Osteoblast (primary cell): ENCODE results near the gene KCNMB4. TPM values are rescaled to one million over a fixed set of nuclear protein-coding genes. Genes with fewer than 3 reads are reported as not detected.

Source experiments
- DNase-seq: peaks from one replicate; pipeline ENCODE4 v3.0.0; 2011; ENCODE audit warnings: low spot score, mixed read lengths; ENCODE audit not compliant: insufficient read length; ENCODE audit errors: missing footprints
- H2AFZ ChIP-seq: 2 replicates; pipeline ENCODE4 v1.6.0; 2011; ENCODE audit warnings: mild to moderate bottlenecking, low read length
- H3K27ac ChIP-seq: 2 replicates; pipeline ENCODE4 v1.5.1; 2011; ENCODE audit warnings: mild to moderate bottlenecking, low read depth, low read length, moderate library complexity
- H3K27me3 ChIP-seq: 2 replicates; pipeline ENCODE4 v1.6.0; 2012; ENCODE audit warnings: mild to moderate bottlenecking, control low read depth, inconsistent platforms, low read length, moderate library complexity; ENCODE audit not compliant: insufficient read depth
- H3K36me3 ChIP-seq: 2 replicates; pipeline ENCODE4 v1.5.1; 2011; ENCODE audit warnings: mild to moderate bottlenecking, low read length, control low read depth, moderate library complexity; ENCODE audit not compliant: insufficient read depth
- H3K4me1 ChIP-seq: 2 replicates; pipeline ENCODE4 v1.5.1; 2011; ENCODE audit warnings: mild to moderate bottlenecking, low read length, control low read depth, moderate library complexity; ENCODE audit not compliant: insufficient read depth
- H3K4me2 ChIP-seq: 2 replicates; pipeline ENCODE4 v1.6.0; 2011; ENCODE audit warnings: mild to moderate bottlenecking, low read length; ENCODE audit not compliant: insufficient read depth
- H3K4me3 ChIP-seq: fragments of 200-600 bp; sonication (generic); 3 replicates; pipeline ENCODE4 v1.5.1; 2012; ENCODE audit warnings: mild to moderate bottlenecking, low read length, inconsistent platforms; ENCODE audit not compliant: insufficient read depth
- H3K79me2 ChIP-seq: 2 replicates; pipeline ENCODE4 v1.6.0; 2012; ENCODE audit warnings: mild to moderate bottlenecking, low read length, control low read depth, inconsistent platforms; ENCODE audit not compliant: insufficient read depth
- H3K9me3 ChIP-seq: 2 replicates; pipeline ENCODE4 v1.5.1; 2011; ENCODE audit warnings: low read depth, low read length, control low read depth
- H4K20me1 ChIP-seq: 2 replicates; pipeline ENCODE4 v1.6.0; 2012; ENCODE audit warnings: mild to moderate bottlenecking, low read length, control low read depth; ENCODE audit not compliant: insufficient read depth
- CTCF ChIP-seq: IDR thresholded peaks from 2 replicates; pipeline ENCODE4 v1.5.1; 2011; ENCODE audit warnings: mild to moderate bottlenecking, low read depth, low read length, moderate library complexity; ENCODE audit errors: extremely low read depth
- total RNA-seq: library from RNA; depleted of rRNA; stranded (reverse); fragments of >200 nt; gene quantifications from 2 replicates; pipeline ENCODE4 v1.2.3, GENCODE V29; 2012

KCNMB4 gene
- under 0.01 TPM in 2 replicates for total RNA-seq

- Histone ChIP-seq H3K79me2 (no peaks in the 10 kb centered on the region), H4K20me1 (no peaks in the 10 kb centered on the region), H3K27ac (no peak within 1 kb of the TSS), H3K4me1 (peaks cover 15% of the 10 kb centered on the region), H3K9me3 (no peaks in the 10 kb centered on the region), H2AFZ (peak within 1 kb of the TSS; percentile 76), H3K4me3 (peak within 1 kb of the TSS; percentile 66), H3K4me2 (peak within 1 kb of the TSS; percentile 77), H3K27me3 (peaks cover 54% of the 10 kb centered on the region), H3K36me3 (no peaks in the 10 kb centered on the region)
- no peak for TF ChIP-seq CTCF
- DNase-seq: peak; percentile 88
Observed at GRCh38 chr12:70365648-70366518, at the start of gene KCNMB4. KCNMB4 (plus strand) TSS chr12:70366290; CDS start chr12:70366735, 445 bp downstream.

- Histone ChIP-seq H3K4me3 (no peak overlapping the region), H2AFZ (no peak overlapping the region), H3K4me1 (no peaks in the 10 kb centered on the region), H3K27me3 (no peaks in the 10 kb centered on the region), H3K36me3 (no peaks in the 10 kb centered on the region), H3K4me2 (no peak overlapping the region), H3K79me2 (peaks cover 35% of the 10 kb centered on the region), H3K27ac (no peak overlapping the region), H3K9me3 (no peaks in the 10 kb centered on the region), H4K20me1 (peaks cover 6% of the 10 kb centered on the region)
- no peak for TF ChIP-seq CTCF
- DNase-seq: no peak
Observed at GRCh38 chr12:70317781-70318180, 48.3 kb upstream of the KCNMB4 start.

- H4K20me1 ChIP-seq: peaks cover 6% of the 10 kb centered on the region
- DNase-seq: no peak
- H3K27ac ChIP-seq: no peak overlapping the region
- TF ChIP-seq CTCF: no peak
- no peak overlapping the region for H3K4me3 ChIP-seq
- no peak overlapping the region for H2AFZ ChIP-seq
- no peaks in the 10 kb centered on the region for H3K36me3 ChIP-seq
- H3K4me2 ChIP-seq: no peak overlapping the region
- no peaks in the 10 kb centered on the region for H3K27me3 ChIP-seq
- H3K79me2 ChIP-seq: peaks cover 25% of the 10 kb centered on the region
- H3K4me1 ChIP-seq: no peaks in the 10 kb centered on the region
- no peaks in the 10 kb centered on the region for H3K9me3 ChIP-seq
Observed at GRCh38 chr12:70319605-70320004, 46.5 kb upstream of the KCNMB4 start.

- Histone ChIP-seq H2AFZ (no peak overlapping the region), H3K79me2 (peaks cover 16% of the 10 kb centered on the region)
Observed at GRCh38 chr12:70321191-70321590, 44.9 kb upstream of the KCNMB4 start.

More at GRCh38 chr12:70321191-70321590, 44.9 kb upstream of the KCNMB4 start:
- Histone ChIP-seq H3K9me3 (no peaks in the 10 kb centered on the region), H3K4me2 (no peak overlapping the region), H3K27ac (no peak overlapping the region), H4K20me1 (peaks cover 6% of the 10 kb centered on the region), H3K4me3 (no peak overlapping the region), H3K27me3 (no peaks in the 10 kb centered on the region), H3K4me1 (no peaks in the 10 kb centered on the region), H3K36me3 (no peaks in the 10 kb centered on the region)
- no peak for DNase-seq
- no peak for TF ChIP-seq CTCF
